ENCODE measurements around the gene OR2AT4.
"Not testable (repeated sequence)": the region's sequence is repeated elsewhere in the genome, so short reads cannot be mapped to it uniquely, and the experiment has no call there.

The OR2AT4 gene

GRCh38 chr11:75101424-75102128 is 4.9 kb upstream of the OR2AT4 start:
- no peak for DNase-seq

GRCh38 chr11:75100314-75100713 is 3.6 kb upstream of the OR2AT4 start:
- DNase-seq: no peak

DNA sequence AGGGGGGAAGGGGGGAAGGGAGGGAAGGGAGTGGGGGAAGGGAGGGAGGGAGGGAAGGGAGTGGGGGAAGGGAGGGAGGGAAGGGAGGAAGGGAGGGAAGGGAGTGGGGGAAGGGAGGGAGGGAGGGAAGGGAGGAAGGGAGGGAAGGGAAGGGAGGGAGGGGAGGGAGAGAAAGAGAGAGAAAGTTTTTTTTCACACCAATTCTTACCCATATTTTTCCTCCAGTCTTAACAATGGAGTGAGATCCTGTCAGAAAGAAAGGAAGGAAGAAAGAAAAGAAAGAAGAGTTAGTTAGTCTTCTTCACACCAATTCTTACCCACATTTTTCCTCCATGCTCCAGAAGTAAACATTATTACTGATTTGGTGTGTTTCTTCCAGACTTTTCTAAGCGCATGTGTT is 3.0 kb upstream of the OR2AT4 start:
- no peak for DNase-seq

DNA sequence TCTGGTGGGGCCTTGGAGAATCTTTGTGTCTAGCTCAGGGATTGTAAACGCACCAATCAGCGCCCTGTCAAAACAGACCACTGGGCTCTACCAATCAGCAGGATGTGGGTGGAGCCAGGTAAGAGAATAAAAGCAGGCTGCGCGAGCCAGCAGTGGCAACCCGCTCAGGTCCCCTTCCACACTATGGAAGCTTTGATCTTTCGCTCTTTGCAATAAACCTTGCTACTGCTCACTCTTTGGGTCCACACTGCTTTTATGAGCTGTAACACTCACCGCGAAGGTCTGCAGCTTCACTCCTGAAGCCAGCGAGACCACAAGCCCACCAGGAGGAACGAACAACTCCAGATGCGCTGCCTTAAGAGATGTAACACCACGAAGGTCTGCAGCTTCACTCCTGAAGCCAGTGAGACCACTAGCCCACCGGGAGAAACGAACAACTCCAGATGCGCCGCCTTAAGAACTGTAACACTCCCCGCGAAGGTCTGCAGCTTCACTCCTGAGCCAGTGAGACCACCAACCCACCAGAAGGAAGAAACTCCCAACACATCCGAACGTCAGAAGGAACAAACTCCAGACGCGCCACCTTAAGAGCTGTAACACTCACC is 2.3 kb upstream of the OR2AT4 start:
- not testable (repeated sequence) for DNase-seq

GRCh38 chr11:75098181-75098580 is 1.5 kb upstream of the OR2AT4 start:
- DNase-seq: not testable (repeated sequence)

- DNase-seq: no peak
These were observed 489 bp upstream of the OR2AT4 start for GRCh38 chr11:75097173-75097557.

GRCh38 chr11:75094382-75094781 is 2.3 kb downstream of the OR2AT4 start:
- not testable (repeated sequence) for DNase-seq

GRCh38 chr11:75090671-75091177 is 6.0 kb downstream of the OR2AT4 start:
- DNase-seq: no peak

- DNase-seq: no peak
These were observed 9.1 kb downstream of the OR2AT4 start for GRCh38 chr11:75087319-75088305.

GRCh38 chr11:75084883-75085282 is 11.8 kb downstream of the OR2AT4 start:
- DNase-seq: no peak

- no peak for DNase-seq
These were observed 13.5 kb downstream of the OR2AT4 start for GRCh38 chr11:75083217-75083605.

DNA sequence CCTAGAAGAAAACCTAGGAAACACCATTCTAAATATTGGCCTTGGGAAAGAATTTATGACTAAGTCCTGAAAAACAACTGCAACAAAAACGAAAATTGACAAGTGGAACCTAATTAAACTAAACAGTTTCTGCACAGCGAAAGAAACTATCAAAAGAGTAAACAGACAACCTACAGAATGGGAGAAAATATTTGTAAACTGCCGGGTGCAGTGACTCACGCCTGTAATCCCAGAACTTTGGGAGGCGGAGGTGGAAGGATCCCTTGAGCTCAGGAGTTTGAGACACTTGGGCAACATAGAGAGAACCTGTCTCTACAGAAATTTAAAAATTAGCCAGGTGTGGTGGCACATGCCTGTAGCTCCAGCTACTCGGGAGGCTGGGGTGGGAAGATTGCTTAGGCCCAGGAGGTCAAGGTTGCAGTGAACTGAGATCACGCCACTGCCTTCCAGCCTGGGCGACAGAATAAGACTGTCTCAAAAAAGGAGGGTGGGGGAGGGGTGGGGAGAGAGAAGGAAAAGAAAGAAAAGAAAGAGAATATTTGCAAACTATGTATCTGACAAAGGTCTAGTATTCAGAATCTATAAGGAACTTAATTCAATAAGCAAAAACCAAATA is 14.0 kb downstream of the OR2AT4 start:
- no peak for DNase-seq

DNA sequence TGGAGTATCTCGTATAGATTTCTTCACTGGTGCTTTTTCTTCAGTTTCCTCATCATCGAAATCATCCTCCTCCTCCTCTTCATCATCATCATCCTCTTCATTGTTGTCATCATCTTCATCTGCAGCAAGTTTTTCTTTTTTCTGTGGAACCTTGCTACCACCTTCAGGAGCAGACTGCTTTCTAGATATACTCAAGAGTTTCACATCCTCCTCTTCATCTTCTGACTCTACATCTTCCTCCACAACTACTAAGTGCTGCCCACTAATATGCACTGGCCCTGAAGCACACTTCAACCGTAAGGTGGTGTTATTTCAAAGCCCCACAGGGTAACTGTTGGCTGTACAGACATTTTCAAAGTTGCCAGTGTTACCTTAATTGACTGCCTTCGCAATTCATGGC is 17.1 kb downstream of the OR2AT4 start:
- DNase-seq: no peak

GRCh38 chr11:75078233-75078632 is 18.4 kb downstream of the OR2AT4 start:
- DNase-seq: no peak

GRCh38 chr11:75077316-75077715 is 19.4 kb downstream of the OR2AT4 start:
- no peak for DNase-seq

- DNase-seq: no peak
These were observed 20.0 kb downstream of the OR2AT4 start for GRCh38 chr11:75076671-75077070.

GRCh38 chr11:75073459-75074190 is 23.1 kb downstream of the OR2AT4 start:
- no peak for DNase-seq

DNA sequence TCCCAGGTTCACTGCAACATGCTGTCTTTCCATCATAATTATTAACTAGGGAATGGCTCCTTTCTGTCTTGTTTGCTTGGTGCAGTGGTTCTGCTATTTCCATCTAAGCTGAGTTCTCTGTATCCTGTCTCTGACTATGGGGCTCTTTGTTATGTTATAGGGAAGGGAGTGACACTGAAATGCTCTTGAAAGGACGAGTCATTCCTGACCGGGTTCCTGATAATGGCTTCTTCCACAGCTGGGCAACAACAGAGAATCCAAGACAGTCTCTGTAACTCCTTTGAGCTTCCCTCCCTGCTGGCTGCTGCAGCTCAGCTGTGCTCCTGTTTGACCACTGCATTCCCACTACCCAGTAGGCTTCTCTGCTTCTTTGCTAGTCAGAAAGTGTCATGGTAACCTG is 24.1 kb downstream of the OR2AT4 start:
- DNase-seq: no peak

- no peak for DNase-seq
These were observed 27.2 kb downstream of the OR2AT4 start for GRCh38 chr11:75069473-75069872.

DNA sequence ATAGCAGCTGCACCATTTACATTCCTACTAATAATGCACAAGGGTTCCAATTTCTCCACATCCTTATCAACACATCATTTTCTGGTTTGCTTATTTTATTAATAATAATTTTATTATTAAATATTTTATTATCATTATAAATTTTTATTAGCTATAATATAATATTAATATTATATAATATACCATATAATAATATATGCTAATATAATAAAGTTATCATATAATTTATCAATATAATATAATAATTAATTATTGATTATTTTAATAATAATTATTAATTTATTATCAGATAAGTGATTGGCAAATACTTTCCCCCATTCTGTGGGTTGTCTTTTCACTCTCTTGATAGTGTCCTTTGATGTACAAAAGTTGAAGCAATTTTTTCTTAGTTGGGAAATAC is 27.7 kb downstream of the OR2AT4 start:
- no peak for DNase-seq

DNA sequence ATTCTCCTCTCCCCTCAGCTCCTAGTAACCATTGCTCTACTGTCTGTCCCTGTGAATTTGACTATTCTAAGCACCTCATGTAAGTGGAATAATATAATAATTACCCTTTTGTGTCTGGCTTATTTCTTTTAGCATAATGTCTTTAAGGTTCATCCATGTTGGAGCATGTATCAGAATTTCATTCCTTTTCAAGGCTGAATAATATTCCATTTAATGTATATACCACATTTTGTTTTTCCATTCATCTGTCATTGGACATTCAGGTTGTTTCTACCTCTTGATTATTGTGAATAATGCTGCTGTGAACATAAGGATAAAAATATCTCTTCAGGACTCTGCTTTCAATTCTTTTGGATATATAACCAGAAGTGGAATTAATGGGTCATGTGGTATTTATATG is 28.1 kb downstream of the OR2AT4 start:
- no peak for DNase-seq

GRCh38 chr11:75066061-75066460 is 30.6 kb downstream of the OR2AT4 start:
- no peak for DNase-seq
